OCI-LY1 (cell line): ENCODE data around the gene PSMB10.
A peak's percentile ranks its signal among the peaks of the same experiment; 100 is the strongest.

Source experiments
- H2AFZ ChIP-seq: fragments of 200-600 bp; sonication (generic), shearing (Covaris generic); 2 replicates; pipeline ENCODE4 v1.6.0; 2014; ENCODE audit warnings: antibody characterized with exemption, mild to moderate bottlenecking, low read length
- H3F3A ChIP-seq: fragments of 200-600 bp; sonication (generic), shearing (Covaris generic); 2 replicates; pipeline ENCODE4 v1.6.0; 2014; ENCODE audit warnings: mild to moderate bottlenecking, antibody characterized with exemption, low read length, moderate library complexity; ENCODE audit not compliant: insufficient read depth
- H3K27ac ChIP-seq: fragments of 200-600 bp; sonication (generic); 2 replicates; pipeline ENCODE4 v1.5.1; 2014; ENCODE audit warnings: low read length, mixed run types, mild to moderate bottlenecking, low read depth; ENCODE audit not compliant: poor library complexity, severe bottlenecking
- H3K27me3 ChIP-seq: fragments of 200-600 bp; sonication (generic); 2 replicates; pipeline ENCODE4 v1.6.0; 2014; ENCODE audit warnings: antibody characterized with exemption, mild to moderate bottlenecking, low read length, moderate library complexity; ENCODE audit not compliant: insufficient read depth
- H3K36me3 ChIP-seq: fragments of 200-600 bp; sonication (generic); 2 replicates; pipeline ENCODE4 v1.6.1; 2014; ENCODE audit warnings: mild to moderate bottlenecking, antibody characterized with exemption, low read length, moderate library complexity, mixed read lengths; ENCODE audit not compliant: insufficient read depth
- H3K4me1 ChIP-seq: fragments of 200-600 bp; sonication (generic); 2 replicates; pipeline ENCODE4 v1.5.1; 2014; ENCODE audit warnings: mild to moderate bottlenecking, low read length, moderate library complexity; ENCODE audit not compliant: insufficient read depth, severe bottlenecking
- H3K4me2 ChIP-seq: fragments of 200-600 bp; sonication (generic), shearing (Covaris generic); 2 replicates; pipeline ENCODE4 v1.6.1; 2014; ENCODE audit warnings: low read length
- H3K4me3 ChIP-seq: fragments of 200-600 bp; sonication (generic); 2 replicates; pipeline ENCODE4 v1.5.1; 2014; ENCODE audit warnings: low read length, low read depth, mild to moderate bottlenecking, mixed read lengths; ENCODE audit not compliant: poor library complexity, severe bottlenecking
- H3K79me2 ChIP-seq: fragments of 200-600 bp; shearing (Covaris generic); 2 replicates; pipeline ENCODE4 v1.6.1; 2016; ENCODE audit warnings: mixed run types, low read length, mixed read lengths; ENCODE audit not compliant: insufficient read depth
- H3K9ac ChIP-seq: fragments of 200-600 bp; sonication (generic), shearing (Covaris generic); 2 replicates; pipeline ENCODE4 v1.6.1; 2014; ENCODE audit warnings: mild to moderate bottlenecking, low read length, mixed read lengths
- H3K9me2 ChIP-seq: fragments of 200-600 bp; sonication (generic), shearing (Covaris generic); 2 replicates; pipeline ENCODE4 v1.6.1; 2014; ENCODE audit warnings: low read depth, mild to moderate bottlenecking, low read length, mixed read lengths
- H3K9me3 ChIP-seq: fragments of 200-600 bp; shearing (Covaris generic); 2 replicates; pipeline ENCODE4 v1.6.1; 2014; ENCODE audit warnings: low read length, mixed read lengths
- H4K20me1 ChIP-seq: fragments of 200-600 bp; sonication (generic), shearing (Covaris generic); 2 replicates; pipeline ENCODE4 v1.6.0; 2016; ENCODE audit warnings: mild to moderate bottlenecking, low read length; ENCODE audit not compliant: insufficient read depth
- CTCF ChIP-seq: fragments of 200-600 bp; sonication (generic), shearing (Covaris generic); IDR thresholded peaks from 2 replicates; pipeline ENCODE4 v1.5.1; 2017; ENCODE audit warnings: mild to moderate bottlenecking, antibody characterized with exemption, low read length, moderate library complexity, mixed read lengths
- EZH2 ChIP-seq: fragments of 200-600 bp; sonication (generic), shearing (Covaris generic); IDR thresholded peaks from 2 replicates; pipeline ENCODE4 v1.8.0; 2017; ENCODE audit warnings: borderline replicate concordance, mixed run types, mild to moderate bottlenecking, antibody characterized with exemption, low read length, moderate library complexity, mixed read lengths

The PSMB10 gene

GRCh38 chr16:67967183-67967957, 30.7 kb upstream of the PSMB10 start:
- peak overlapping the region; percentile 72 for H3K4me3 ChIP-seq
- no peaks in the 10 kb centered on the region for H3K9me2 ChIP-seq
- H3F3A ChIP-seq = no peaks in the 10 kb centered on the region
- H3K9me3 ChIP-seq = no peaks in the 10 kb centered on the region
- H3K36me3 ChIP-seq = no peaks in the 10 kb centered on the region
- no peaks in the 10 kb centered on the region for H4K20me1 ChIP-seq
- H3K4me1 ChIP-seq = peaks cover 33% of the 10 kb centered on the region
- no peaks in the 10 kb centered on the region for H3K79me2 ChIP-seq
- H3K9ac ChIP-seq = peak overlapping the region; percentile 61
- no peak overlapping the region for H3K27ac ChIP-seq
- H3K27me3 ChIP-seq = no peaks in the 10 kb centered on the region
- no peak for TF ChIP-seq EZH2
- peak; percentile 30; the same call in 1 of the 2 replicates for TF ChIP-seq CTCF
- H2AFZ ChIP-seq = no peak overlapping the region
- peak overlapping the region; percentile 81 for H3K4me2 ChIP-seq

GRCh38 chr16:67966549-67967182, 30.0 kb upstream of the PSMB10 start:
- no peaks in the 10 kb centered on the region for H3K79me2 ChIP-seq
- no peak for TF ChIP-seq CTCF
- TF ChIP-seq EZH2 = no peak
- H3K36me3 ChIP-seq = 0 out of 2 replicates have a peak, but pooled peaks cover 2% of the 10 kb centered on the region
- no peaks in the 10 kb centered on the region for H3K9me3 ChIP-seq
- no peaks in the 10 kb centered on the region for H3F3A ChIP-seq
- no peak overlapping the region for H2AFZ ChIP-seq
- no peaks in the 10 kb centered on the region for H3K27me3 ChIP-seq
- peak overlapping the region; percentile 61; the same call in 1 of the 2 replicates for H3K9ac ChIP-seq
- peaks cover 33% of the 10 kb centered on the region for H3K4me1 ChIP-seq
- peak overlapping the region; percentile 72 for H3K4me3 ChIP-seq
- no peak overlapping the region for H3K27ac ChIP-seq
- H3K4me2 ChIP-seq = peak overlapping the region; percentile 81
- H3K9me2 ChIP-seq = no peaks in the 10 kb centered on the region
- H4K20me1 ChIP-seq = no peaks in the 10 kb centered on the region

GRCh38 chr16:67965668-67966548, 29.3 kb upstream of the PSMB10 start:
- H3K4me3 ChIP-seq = no peak overlapping the region
- no peaks in the 10 kb centered on the region for H3K9me3 ChIP-seq
- no peaks in the 10 kb centered on the region for H3K79me2 ChIP-seq
- no peak overlapping the region for H2AFZ ChIP-seq
- H3K27me3 ChIP-seq = no peaks in the 10 kb centered on the region
- peak overlapping the region; percentile 13 for H3K27ac ChIP-seq
- no peaks in the 10 kb centered on the region for H3F3A ChIP-seq
- TF ChIP-seq CTCF = no peak
- TF ChIP-seq EZH2 = no peak
- no peaks in the 10 kb centered on the region for H4K20me1 ChIP-seq
- H3K9me2 ChIP-seq = no peaks in the 10 kb centered on the region
- H3K9ac ChIP-seq = no peak overlapping the region
- H3K4me1 ChIP-seq = peaks cover 33% of the 10 kb centered on the region
- H3K36me3 ChIP-seq = 0 out of 2 replicates have a peak, but pooled peaks cover 5% of the 10 kb centered on the region
- no peak overlapping the region for H3K4me2 ChIP-seq
